Epithelial cell of esophagus (primary cell): Measurements from ENCODE around the gene CPNE2.

Experiments
- DNase-seq: peaks from one replicate; pipeline ENCODE4 v3.0.0; 2010; ENCODE audit warnings: low read depth
- H3K4me3 ChIP-seq: 2 replicates; pipeline ENCODE4 v1.5.1; 2011; ENCODE audit warnings: mild to moderate bottlenecking, low read length, control low read depth
- TF ChIP-seq, protein P1 (sequence below): IDR thresholded peaks from 2 replicates; pipeline ENCODE4 v1.5.1; 2011; ENCODE audit warnings: low read depth, mild to moderate bottlenecking, low read length, control low read depth, inconsistent platforms; ENCODE audit not compliant: insufficient read depth; ENCODE audit errors: missing control alignments

Gene CPNE2

DNA sequence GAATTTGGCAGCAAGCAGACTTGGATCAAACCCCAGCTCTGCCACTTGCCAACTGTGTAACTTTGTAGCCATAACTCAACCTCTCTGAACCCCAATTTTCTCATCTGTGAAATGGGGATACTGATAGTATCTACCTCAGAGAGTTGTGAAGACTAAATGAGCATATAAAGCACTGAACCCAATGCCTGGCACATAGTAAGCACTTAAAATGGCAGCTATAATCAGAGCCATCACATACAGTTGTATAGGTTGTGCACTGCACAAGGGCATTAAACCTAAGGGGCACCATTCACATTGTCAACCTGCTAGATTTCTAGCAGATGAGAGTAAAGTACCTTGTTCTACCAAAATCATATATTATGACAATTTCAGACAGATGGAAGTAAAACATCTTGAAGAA is 10.6 kb upstream of the CPNE2 start:
- no peak for DNase-seq
- TF ChIP-seq, protein P1, sequence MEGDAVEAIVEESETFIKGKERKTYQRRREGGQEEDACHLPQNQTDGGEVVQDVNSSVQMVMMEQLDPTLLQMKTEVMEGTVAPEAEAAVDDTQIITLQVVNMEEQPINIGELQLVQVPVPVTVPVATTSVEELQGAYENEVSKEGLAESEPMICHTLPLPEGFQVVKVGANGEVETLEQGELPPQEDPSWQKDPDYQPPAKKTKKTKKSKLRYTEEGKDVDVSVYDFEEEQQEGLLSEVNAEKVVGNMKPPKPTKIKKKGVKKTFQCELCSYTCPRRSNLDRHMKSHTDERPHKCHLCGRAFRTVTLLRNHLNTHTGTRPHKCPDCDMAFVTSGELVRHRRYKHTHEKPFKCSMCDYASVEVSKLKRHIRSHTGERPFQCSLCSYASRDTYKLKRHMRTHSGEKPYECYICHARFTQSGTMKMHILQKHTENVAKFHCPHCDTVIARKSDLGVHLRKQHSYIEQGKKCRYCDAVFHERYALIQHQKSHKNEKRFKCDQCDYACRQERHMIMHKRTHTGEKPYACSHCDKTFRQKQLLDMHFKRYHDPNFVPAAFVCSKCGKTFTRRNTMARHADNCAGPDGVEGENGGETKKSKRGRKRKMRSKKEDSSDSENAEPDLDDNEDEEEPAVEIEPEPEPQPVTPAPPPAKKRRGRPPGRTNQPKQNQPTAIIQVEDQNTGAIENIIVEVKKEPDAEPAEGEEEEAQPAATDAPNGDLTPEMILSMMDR: no peak

DNA sequence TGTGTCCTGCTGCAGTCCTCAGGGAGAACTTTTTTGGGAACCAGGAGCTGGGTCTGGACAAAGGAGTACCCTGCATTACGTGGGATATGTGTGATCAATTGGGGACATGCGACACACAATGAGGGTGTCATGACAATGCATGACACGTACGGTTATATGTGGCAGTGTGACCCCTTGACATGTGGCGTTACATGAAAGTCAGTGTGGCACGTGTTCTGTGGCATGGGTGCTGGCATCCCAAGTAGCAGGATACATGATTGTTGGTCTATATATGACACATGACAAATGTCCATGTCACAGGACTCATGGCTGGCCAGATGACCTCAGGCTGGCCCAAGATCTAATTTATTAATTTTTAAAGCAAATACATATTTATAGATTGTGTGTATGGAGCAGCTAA is 9.7 kb upstream of the CPNE2 start:
- TF ChIP-seq, protein P1: no peak
- no peak overlapping the region for H3K4me3 ChIP-seq
- DNase-seq: no peak

More for the DNA sequence above, 10.6 kb upstream of the CPNE2 start:
- H3K4me3 ChIP-seq: no peak overlapping the region

DNA sequence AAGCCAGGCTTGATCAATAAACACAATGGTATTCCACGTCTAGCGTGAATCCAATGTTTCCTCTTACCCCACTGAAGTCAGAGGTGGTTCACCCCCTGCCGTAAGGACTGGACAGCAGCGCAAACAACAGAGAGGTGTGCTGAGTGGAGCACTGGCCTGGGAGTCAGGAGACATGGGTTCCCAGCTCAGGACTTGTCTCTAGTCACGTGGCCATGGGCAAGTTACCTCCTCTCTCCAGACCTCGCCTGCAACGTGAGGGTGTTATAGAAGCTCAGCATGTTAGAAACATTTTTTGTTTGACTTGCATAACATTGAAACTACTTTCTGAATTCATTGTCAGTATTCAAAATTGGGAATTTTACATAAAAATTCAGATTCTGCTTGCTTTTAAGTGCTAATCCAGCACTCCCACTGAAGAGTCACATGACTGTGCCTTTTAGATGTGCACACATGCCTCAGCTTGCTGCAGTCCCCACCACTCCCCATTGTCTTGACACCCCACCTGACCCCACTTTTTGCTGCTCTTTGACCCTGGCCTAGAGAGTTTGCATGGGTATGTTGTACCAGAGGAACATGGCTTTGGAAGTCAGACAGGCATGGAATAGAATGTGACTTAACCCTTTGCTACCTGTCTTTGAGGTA is 8.8 kb upstream of the CPNE2 start:
- no peak overlapping the region for H3K4me3 ChIP-seq
- DNase-seq: no peak
- TF ChIP-seq, protein P1: no peak

DNA sequence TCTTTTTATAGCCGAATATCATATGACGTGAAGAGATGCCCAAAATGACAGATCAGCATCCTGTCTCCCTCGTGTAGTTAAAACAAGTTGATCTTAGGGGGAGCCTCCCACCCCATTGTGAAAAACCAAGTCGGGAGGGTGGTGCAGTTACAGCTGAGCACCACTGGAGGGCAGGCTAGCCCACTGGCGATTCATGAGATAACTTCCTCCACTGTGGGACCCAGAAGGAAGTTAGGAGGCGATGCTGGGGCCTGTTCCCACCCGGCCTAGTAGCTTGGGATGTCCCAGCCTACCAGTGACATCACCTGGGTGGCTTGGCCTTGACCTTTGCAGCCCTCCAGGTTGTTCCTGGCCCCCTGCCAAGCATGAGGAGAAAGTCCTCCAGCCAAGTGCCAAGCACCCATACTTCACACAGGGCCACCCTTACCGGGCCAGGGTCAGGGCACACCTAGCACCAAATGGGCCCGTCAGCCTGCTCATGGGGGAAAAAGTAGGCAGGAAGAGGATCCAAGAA is 8.1 kb upstream of the CPNE2 start:
- TF ChIP-seq, protein P1: peak; percentile 98
- DNase-seq: peak; percentile 66

DNA sequence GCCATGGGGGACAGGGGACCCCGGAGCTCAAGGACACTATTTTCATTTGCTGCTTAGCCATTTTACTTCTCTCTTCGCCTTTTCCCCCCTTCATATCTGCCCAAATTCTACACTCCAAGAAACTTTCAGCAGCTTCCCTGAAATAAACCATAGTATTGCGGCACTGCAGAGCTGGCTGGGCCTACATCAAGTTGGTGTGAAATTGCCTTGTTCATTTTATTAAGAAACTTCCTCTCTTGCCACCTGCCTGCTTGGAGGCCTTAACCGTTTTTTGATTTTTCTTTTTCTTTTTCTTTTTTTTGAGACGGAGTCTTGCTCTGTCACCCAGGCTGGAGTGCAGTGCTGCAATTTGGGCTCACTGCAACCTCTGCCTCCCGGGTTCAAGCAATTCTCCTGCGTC is 7.4 kb upstream of the CPNE2 start:
- H3K4me3 ChIP-seq: no peak overlapping the region
- TF ChIP-seq, protein P1: no peak
- no peak for DNase-seq

More for the DNA sequence above, 8.1 kb upstream of the CPNE2 start:
- H3K4me3 ChIP-seq: no peak overlapping the region

DNA sequence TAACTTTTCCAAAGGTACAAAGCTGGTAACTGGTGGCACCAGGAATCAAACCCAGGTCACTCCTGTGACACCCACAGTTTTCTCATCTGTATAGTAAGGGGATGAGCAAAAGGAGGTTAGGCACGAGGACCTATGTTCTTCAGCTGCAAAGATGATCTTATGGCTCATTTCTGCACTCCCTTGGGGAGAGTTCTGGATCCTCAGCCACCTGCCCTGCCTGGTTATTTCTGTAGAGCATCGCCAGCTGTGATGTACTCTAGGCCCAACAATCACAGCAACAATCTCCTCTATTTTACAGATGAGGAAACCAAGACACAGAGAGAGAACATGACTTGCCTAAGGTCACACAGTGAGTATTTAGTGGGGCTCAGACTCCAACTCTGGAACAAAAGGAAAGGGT is 5.4 kb upstream of the CPNE2 start:
- H3K4me3 ChIP-seq: no peak overlapping the region
- DNase-seq: no peak
- TF ChIP-seq, protein P1: no peak

DNA sequence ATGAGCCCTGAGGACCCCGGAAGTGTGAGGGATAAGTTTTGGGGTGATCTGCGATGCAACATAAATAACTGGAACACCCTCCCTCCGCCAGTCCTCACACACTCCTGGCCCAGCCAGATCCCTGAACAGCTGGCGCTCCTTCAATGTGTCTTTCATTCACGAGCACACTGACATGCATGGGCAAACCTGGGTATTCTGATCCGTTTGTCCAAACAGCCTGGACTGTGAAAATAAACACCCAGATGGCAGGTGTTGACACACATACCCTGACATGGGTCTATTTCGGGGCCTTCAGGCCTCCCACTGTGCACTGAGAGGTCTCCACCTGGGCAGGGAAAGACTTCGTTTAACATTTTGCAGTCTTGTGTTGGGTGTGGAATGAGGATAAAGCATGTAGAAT is 3.0 kb upstream of the CPNE2 start:
- H3K4me3 ChIP-seq: no peak overlapping the region
- DNase-seq: no peak
- TF ChIP-seq, protein P1: no peak
